ENCODE data around the gene ARMC5. TPM values are rescaled to one million over a fixed set of nuclear protein-coding genes. Genes with fewer than 3 reads are reported as not detected.
"Not testable (repeated sequence)": the region's sequence is repeated elsewhere in the genome, so short reads cannot be mapped to it uniquely, and the experiment has no call there.

Gene ARMC5
- total RNA-seq, 1 experiment from 2014 or later, result 11.8 TPM

GRCh38 chr16:31438414-31438813 is 20.9 kb upstream of the ARMC5 start:
- Histone ChIP-seq H3K4me3 (replicated peaks in 1 of 2; ENCODE audit: low read depth in 1 of 2, low read length in 2 of 2) (no peak overlapping the region), H4K20me1 (ENCODE audit: insufficient read depth) (no peaks in the 10 kb centered on the region), H3K79me2 (ENCODE audit: insufficient read depth, low read length) (no peaks in the 10 kb centered on the region), H3K9me2 (ENCODE audit: insufficient read depth) (no peaks in the 10 kb centered on the region), H3K9ac (ENCODE audit: low read length) (no peak overlapping the region), H3K27ac (ENCODE audit: low read depth, low read length) (no peak overlapping the region), H3K4me2 (ENCODE audit: low read length) (no peak overlapping the region), H3K36me3 (ENCODE audit: control insufficient read depth in 1 of 2, insufficient read depth in 2 of 2, low read length in 2 of 2) (no peaks in the 10 kb centered on the region), H2AFZ (ENCODE audit: low read depth, low read length, poor library complexity, severe bottlenecking) (no peak overlapping the region), H3K4me1 (ENCODE audit: control insufficient read depth in 1 of 2, insufficient read depth in 2 of 2, low read length in 2 of 2) (peaks cover 6 to 23% of the 10 kb centered on the region in 2 experiments; a peak in 3 of 4 replicates), H3K9me3 (ENCODE audit: control insufficient read depth in 1 of 2, insufficient read depth in 1 of 2, low read depth in 1 of 2, low read length in 2 of 2) (no peaks in the 10 kb centered on the region), H3K27me3 (ENCODE audit: insufficient read depth, low read length) (no peaks in the 10 kb centered on the region)
- RAD21 ChIA-PET (ENCODE audit: low non-redundant PET in 1 of 2, low total read pairs in 2 of 2, uncharacterized antibody in 2 of 2, unreplicated experiment in 2 of 2), result no interaction called here
- intact Hi-C loops (cut with micrococcal nuclease), result no loop called here
- TF ChIP-seq CTCF (IDR thresholded peaks at IDR 0.05 in 2 of 3, conservative IDR thresholded peaks at IDR 0.05 in 1 of 3; ENCODE audit: borderline replicate concordance in 1 of 3, insufficient read depth in 1 of 3, low read depth in 2 of 3, low read length in 2 of 3) (no peak), SRF (IDR thresholded peaks at IDR 0.05; ENCODE audit: low read depth) (no peak), SIN3A (IDR thresholded peaks at IDR 0.05; ENCODE audit: low read depth) (no peak)
- no peak for ATAC-seq
- BruUV-seq (replicated peaks), result no TSS peak
- POLR2A ChIA-PET, result no interaction called here
- CTCF ChIA-PET, result no interaction called here
- DNase-seq (ENCODE audit: low read depth, low spot score), result no peak

GRCh38 chr16:31439023-31439422 is 20.3 kb upstream of the ARMC5 start:
- not testable (repeated sequence) for BruUV-seq (replicated peaks)

More at GRCh38 chr16:31439023-31439422, 20.3 kb upstream of the ARMC5 start:
- intact Hi-C loops (cut with micrococcal nuclease); RAD21 ChIA-PET (ENCODE audit: low non-redundant PET in 1 of 2, low total read pairs in 2 of 2, uncharacterized antibody in 2 of 2, unreplicated experiment in 2 of 2); POLR2A ChIA-PET; H3K9ac ChIP-seq (ENCODE audit: low read length); H3K4me2 ChIP-seq (ENCODE audit: low read length); H3K9me2 ChIP-seq (ENCODE audit: insufficient read depth); H3K27me3 ChIP-seq (ENCODE audit: insufficient read depth, low read length); H3K36me3 ChIP-seq (ENCODE audit: control insufficient read depth in 1 of 2, insufficient read depth in 2 of 2, low read length in 2 of 2); DNase-seq (ENCODE audit: low read depth, low spot score); H3K27ac ChIP-seq (ENCODE audit: low read depth, low read length); H2AFZ ChIP-seq (ENCODE audit: low read depth, low read length, poor library complexity, severe bottlenecking); H3K4me3 ChIP-seq (replicated peaks in 1 of 2; ENCODE audit: low read depth in 1 of 2, low read length in 2 of 2); H3K9me3 ChIP-seq (ENCODE audit: control insufficient read depth in 1 of 2, insufficient read depth in 1 of 2, low read depth in 1 of 2, low read length in 2 of 2); H4K20me1 ChIP-seq (ENCODE audit: insufficient read depth); H3K79me2 ChIP-seq (ENCODE audit: insufficient read depth, low read length); ATAC-seq; CTCF ChIA-PET: not testable (repeated sequence)
- H3K4me1 ChIP-seq (ENCODE audit: control insufficient read depth in 1 of 2, insufficient read depth in 2 of 2, low read length in 2 of 2), result peaks cover 8 to 26% of the 10 kb centered on the region in 2 experiments; a peak in 3 of 4 replicates

All from HCT116 (cell line).